ELF-1 (cell line): ENCODE data around the gene MRNIP.
A peak's percentile ranks its signal among the peaks of the same experiment; 100 is the strongest.
"Not testable (repeated sequence)": the region's sequence is repeated elsewhere in the genome, so short reads cannot be mapped to it uniquely, and the experiment has no call there.

Source experiments
- DNase-seq: peaks from one replicate; pipeline ENCODE4 v3.0.0-alpha.2; 2016; ENCODE audit warnings: low read depth, low spot score

Gene MRNIP

DNA sequence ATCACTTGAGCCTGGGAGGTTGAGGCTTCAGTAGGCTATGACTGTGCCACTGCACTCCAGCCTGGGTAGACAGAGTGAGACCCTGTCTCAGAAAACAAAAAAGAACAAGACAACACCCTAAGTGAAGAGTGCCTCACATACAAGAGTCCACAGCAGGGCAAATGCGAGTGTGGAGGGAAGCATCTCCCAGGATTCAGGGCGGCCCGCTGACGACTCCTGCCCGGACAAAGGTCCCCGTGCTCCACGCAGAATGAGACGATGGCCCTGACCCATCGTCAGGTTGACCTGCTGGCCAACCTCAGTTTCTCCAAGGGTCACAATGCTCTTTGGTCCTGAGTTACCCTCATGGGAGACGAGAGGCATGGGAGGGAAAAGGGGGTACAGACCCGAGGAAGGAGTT, 18.3 kb downstream of the MRNIP start:
- no peak for DNase-seq

DNA sequence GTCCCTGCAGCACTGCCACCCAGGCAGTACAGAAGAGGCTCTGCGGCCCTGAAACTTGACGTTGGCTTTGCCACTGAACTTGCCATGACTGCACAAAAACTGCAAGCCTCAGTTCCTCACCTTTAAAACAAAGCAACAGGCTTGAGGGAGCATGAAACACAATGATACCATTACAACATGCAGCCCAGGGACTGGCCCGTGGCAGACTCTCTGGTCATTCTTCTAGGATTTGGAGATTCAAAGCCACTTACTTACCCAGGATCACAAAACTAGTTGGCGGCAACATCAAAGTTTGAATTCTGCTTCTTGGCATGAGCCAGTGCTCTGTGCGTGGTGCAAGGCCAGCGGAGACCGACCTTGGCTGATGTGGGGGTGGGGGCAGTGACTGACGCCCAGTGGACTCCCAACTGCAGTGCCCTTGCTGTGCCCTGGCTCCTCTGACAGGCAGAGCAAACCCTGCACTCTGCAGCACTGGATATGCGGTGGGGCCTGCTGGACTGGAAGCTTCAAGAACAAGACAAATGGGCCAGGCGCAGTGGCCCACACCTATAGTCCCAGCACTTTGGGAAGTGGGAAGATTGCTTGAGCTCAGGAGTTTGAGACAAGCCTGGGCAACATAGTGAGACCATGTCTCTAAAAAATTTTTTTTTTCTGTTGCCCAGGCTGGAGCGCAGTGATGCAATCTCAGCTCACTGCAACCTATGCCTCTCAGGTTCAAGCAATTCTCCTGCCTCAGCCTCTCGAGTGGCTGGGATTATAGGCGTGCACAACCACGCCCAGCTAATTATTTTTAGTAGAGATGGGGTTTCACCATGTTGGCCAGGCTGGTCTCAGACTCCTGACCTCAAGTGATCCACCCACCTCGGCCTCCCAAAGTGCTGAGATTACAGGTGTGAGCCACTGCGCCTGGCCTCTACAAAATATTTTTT, 19.0 kb downstream of the MRNIP start:
- no peak for DNase-seq

- no peak for DNase-seq
Observed at GRCh38 chr5:179837076-179838011, 21.3 kb downstream of the MRNIP start.

DNA sequence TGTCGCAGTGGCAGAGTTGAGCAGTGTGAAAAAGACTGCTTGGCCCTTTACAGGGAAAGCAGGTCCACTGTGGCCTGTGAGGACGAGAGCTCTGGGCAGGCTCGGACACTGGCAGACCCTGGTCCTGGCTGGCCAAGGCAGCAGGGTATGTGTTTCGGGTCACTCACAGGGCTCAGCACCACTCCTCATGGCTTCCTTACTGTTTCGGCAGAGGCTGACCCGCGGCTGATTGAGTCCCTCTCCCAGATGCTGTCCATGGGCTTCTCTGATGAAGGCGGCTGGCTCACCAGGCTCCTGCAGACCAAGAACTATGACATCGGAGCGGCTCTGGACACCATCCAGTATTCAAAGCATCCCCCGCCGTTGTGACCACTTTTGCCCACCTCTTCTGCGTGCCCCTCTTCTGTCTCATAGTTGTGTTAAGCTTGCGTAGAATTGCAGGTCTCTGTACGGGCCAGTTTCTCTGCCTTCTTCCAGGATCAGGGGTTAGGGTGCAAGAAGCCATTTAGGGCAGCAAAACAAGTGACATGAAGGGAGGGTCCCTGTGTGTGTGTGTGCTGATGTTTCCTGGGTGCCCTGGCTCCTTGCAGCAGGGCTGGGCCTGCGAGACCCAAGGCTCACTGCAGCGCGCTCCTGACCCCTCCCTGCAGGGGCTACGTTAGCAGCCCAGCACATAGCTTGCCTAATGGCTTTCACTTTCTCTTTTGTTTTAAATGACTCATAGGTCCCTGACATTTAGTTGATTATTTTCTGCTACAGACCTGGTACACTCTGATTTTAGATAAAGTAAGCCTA, 22.2 kb downstream of the MRNIP start:
- DNase-seq = no peak

GRCh38 chr5:179834871-179835270, 23.7 kb downstream of the MRNIP start:
- not testable (repeated sequence) for DNase-seq

DNA sequence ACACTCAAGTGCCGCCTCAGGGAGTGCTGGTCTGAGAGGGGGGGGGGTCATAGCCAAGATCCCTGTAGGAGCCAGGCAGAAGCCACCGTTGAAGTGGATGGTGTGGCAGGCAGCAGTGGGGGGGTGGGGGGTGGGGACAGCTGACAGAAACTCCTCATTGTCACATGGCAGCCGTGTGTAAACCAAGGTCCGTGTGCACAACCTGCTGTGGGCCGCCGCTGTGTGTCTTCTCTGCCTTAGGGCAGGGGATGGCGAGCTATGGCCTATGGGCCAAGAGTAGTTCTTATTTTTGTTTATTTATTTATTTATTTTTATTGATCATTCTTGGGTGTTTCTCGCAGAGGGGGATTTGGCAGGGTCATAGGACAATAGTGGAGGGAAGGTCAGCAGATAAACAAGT, 24.5 kb downstream of the MRNIP start:
- DNase-seq = no peak

GRCh38 chr5:179833709-179834070, 24.9 kb downstream of the MRNIP start:
- no peak for DNase-seq

- DNase-seq = no peak
Observed at GRCh38 chr5:179833056-179833708, 25.4 kb downstream of the MRNIP start.

DNA sequence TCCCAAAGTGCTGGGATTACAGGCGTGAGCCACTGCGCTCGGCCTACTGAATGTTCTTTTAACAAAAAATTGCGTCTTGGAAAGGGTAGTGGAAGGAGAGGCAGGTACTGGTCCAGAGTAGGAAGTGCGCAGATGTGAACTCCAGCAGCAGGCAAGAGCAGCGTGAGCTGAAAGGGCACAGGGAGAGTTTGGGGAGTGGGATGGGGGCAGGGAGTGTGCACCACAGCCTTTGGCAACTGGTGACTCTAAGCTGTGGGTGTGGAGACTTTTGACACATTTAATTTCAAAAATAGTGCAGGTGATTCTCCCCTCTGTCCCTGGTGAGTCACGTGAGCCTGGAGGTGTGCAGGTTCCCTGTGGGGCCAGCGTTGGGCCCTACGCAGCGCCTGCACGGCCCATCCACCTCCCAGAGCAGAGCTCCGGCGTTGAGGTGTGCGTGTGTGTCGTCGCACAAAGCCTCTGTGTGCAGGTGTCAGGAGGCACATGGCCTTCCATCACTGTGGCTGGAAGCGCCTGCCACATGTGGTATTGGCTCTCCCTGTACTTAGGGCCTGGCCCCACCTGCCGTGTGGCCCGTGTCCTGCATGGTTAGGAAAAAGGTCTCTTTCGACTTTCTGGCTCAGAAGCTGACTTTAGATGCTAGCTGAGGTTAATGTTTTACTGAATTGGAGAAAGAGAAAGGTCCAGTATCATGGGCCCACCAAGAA, 26.4 kb downstream of the MRNIP start:
- DNase-seq = no peak

DNA sequence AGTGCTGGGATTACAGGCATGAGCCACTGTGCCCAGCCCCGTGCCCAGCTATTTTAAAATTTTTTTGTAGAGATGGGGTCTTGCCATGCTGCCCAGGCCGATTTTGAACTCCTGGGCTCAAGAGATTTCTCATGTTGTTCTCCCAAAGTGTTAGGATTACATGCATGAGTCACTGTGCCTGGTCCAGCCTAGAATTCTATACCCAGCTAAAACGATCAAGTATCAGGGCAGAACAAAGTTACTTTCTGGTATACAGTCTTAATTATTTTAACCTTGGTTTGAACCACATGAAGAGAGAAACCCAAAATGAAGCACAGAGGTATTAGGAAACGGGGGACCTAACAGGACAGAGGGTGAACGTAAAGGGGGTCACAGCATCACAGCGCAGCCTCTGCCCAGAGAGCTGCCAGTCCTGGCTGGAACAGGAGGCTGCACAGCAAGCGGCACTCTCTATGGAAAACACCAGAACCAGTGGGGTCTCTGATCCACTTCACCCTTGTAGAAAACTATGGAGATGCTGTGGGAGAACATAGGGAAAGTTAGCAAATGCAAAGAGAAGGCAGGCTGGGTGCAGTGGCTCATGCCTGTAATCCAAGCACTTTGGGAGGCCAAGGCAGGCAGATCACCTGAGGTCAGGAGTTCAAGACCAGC, 27.7 kb downstream of the MRNIP start:
- DNase-seq = no peak

- no peak for DNase-seq
Observed at GRCh38 chr5:179829732-179830435, 28.7 kb downstream of the MRNIP start.

GRCh38 chr5:179828756-179829421, 29.7 kb downstream of the MRNIP start:
- no peak for DNase-seq

DNA sequence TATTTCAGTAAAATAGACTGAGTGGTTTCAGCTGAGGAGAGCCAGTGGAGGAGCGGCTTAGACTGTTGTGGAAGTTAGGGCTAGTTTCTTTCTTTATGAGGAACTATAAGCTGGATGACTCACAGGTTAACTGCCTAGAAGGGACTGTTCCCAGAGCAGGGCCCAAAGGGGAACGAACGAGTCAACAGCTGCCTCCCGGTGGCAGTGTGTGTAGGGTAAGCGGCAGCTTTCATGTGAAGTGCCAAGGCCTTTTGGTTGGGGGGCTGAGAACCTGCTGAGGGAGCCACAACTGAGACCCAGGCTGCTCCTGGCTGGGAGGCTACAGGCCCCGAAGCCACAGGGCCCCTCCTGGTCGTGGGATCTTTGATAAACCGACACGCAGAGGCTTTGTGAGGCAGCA, 30.9 kb downstream of the MRNIP start:
- DNase-seq = no peak

- no peak for DNase-seq
Observed at GRCh38 chr5:179825655-179826182, 32.9 kb downstream of the MRNIP start.

DNA sequence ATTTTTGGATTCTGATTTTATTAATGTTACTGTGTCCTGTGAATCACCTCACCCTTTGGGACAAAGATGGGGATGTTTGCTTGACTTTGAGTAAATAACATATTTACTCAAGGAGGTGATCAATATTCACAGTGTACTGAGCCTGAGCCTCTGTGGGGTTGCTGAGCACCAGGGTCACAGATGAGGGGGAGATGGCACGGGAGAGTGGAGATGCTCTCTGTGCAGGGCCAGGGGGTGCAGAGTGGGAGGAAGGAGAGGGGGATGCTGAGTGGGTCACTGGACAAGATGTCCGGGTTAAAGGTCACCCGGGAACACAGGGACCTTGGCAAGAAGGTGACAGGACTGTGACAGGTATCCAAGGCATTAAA, 33.9 kb downstream of the MRNIP start:
- no peak for DNase-seq

- DNase-seq = peak; percentile 3
Observed at GRCh38 chr5:179823937-179824744, 34.5 kb downstream of the MRNIP start.

DNA sequence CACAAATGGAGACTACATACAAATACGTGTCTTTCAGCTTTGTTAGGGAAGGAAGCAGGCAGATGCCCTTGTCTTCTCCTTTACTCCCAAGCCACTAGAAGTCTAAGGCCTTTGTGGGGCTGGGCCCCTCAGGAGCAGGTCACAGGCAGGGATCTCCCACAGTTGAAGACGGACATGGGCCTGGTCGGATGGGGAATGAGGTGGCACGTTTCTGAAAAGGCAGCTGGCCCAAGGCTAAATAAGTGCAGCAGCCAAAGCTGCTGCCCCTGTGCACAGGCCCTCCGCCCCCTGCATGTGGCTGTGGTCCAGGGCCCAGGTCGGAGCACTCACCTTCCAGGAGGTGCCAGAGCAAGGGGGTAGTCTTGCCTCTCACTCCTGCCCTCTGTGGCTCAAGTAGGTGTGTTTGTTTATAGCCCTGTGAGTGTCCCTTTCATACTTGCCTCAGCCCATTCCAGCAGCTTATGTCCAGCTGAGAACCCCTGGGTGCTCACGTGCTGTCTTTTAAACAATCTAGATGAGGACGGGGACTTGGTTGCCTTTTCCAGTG, 36.1 kb downstream of the MRNIP start:
- DNase-seq = peak; percentile 16

DNA sequence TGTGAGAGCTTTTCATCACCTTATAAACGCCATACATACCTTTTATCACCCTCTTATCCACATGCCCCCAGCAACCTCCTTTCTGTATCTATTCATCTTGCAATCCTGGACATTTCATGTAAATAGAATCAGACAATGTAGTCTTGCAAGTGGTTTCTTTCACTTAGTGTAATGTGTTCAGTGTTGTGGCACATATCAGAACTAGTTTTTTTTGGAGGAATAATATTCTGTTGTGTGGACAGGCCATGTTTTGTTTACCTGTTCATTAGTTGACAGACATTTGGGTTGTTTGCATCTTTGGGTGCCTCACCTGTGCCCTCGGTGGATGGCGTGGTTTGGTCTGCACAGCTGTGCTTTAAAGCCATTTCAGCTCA, 36.6 kb downstream of the MRNIP start:
- no peak for DNase-seq
